AG09309 (cell line): ENCODE measurements around the gene B4GALNT1.

Experiments
- DNase-seq: peaks from one replicate; pipeline ENCODE4 v3.0.0-alpha.2; 2010; ENCODE audit warnings: low read depth
- H3K4me3 ChIP-seq: 2 replicates; pipeline ENCODE4 v1.5.1; 2011; ENCODE audit warnings: mild to moderate bottlenecking, low read depth, low read length, moderate library complexity; ENCODE audit not compliant: control insufficient read depth
- TF ChIP-seq, protein P1 (sequence below): IDR thresholded peaks from 2 replicates; pipeline ENCODE4 v1.5.1; 2011; ENCODE audit warnings: mild to moderate bottlenecking, low read depth, low read length, inconsistent platforms; ENCODE audit not compliant: insufficient read depth, control insufficient read depth; ENCODE audit errors: missing control alignments

Gene B4GALNT1

DNA sequence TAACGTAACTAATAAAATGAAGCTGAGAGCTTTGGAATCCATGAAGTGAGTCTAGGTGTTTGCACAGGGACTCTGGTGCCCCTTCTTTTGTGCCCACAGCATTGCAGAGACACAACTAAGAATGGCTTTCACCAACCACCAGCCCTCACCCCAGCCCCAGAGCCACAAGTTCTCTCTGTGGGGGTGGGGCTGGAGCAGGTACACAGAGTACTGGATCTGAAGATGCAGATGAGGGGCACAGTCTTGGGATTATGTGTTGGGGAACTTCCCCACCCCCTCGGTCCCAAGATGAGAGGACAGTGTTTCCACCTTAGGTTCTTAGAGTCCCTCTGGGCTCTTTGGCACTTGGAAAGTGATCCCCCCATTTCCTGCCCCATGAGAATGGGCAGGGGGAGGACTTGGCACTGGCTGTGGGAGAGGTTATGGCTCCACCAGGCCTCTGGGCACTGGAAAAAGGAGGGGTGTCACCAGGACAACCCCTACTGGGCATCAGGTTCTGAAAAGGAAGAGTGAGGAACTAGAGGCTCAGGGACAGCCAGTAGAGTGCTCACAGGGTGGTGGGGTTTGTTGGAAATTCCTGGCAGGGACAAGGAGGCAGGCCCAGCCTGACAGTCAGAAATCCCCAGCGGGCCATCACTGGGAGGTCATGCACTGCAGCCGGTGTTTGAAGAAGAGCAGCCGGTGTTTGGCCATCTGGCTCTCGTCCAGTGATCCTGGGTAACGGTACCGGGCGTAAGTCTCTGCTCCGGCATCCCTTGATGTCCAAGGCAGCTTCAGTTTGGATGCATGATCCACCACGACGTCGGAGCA, 6.7 kb downstream of the B4GALNT1 start:
- TF ChIP-seq, protein P1, sequence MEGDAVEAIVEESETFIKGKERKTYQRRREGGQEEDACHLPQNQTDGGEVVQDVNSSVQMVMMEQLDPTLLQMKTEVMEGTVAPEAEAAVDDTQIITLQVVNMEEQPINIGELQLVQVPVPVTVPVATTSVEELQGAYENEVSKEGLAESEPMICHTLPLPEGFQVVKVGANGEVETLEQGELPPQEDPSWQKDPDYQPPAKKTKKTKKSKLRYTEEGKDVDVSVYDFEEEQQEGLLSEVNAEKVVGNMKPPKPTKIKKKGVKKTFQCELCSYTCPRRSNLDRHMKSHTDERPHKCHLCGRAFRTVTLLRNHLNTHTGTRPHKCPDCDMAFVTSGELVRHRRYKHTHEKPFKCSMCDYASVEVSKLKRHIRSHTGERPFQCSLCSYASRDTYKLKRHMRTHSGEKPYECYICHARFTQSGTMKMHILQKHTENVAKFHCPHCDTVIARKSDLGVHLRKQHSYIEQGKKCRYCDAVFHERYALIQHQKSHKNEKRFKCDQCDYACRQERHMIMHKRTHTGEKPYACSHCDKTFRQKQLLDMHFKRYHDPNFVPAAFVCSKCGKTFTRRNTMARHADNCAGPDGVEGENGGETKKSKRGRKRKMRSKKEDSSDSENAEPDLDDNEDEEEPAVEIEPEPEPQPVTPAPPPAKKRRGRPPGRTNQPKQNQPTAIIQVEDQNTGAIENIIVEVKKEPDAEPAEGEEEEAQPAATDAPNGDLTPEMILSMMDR = no peak
- no peak for DNase-seq
- H3K4me3 ChIP-seq = no peak overlapping the region

DNA sequence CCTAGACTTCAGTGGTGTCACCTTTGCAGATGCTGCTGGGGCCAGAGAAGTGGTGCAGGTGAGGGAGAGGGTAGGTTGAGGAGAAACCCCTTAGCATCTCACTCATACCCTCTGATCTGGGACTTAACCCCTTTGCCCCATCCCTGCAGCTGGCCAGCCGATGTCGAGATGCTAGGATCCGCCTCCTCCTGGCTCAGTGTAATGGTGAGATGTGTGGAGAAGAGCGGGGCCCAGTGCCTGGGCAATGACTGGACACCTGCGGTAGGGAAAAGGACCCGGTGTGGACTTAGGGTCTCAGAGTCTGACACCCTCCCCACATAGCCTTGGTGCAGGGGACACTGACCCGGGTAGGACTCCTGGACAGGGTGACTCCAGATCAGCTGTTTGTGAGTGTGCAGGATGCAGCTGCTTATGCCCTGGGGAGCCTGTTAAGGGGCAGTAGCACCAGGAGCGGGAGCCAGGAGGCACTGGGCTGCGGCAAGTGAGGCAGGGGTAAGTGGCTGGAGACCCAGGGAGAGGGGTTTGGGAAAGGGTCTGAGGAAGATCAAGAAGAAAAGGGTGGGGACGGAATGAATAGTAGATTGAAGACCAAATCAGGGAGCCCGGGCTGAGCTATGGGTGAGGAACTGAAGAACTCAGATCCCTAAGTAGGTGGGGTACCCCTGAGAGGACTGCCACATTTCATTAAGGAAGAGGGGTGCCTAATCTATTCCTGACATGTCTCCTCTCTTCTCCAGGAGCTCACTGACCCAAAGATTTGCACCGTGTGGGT, 7.6 kb downstream of the B4GALNT1 start:
- TF ChIP-seq, protein P1 = no peak
- no peak overlapping the region for H3K4me3 ChIP-seq
- DNase-seq = no peak

DNA sequence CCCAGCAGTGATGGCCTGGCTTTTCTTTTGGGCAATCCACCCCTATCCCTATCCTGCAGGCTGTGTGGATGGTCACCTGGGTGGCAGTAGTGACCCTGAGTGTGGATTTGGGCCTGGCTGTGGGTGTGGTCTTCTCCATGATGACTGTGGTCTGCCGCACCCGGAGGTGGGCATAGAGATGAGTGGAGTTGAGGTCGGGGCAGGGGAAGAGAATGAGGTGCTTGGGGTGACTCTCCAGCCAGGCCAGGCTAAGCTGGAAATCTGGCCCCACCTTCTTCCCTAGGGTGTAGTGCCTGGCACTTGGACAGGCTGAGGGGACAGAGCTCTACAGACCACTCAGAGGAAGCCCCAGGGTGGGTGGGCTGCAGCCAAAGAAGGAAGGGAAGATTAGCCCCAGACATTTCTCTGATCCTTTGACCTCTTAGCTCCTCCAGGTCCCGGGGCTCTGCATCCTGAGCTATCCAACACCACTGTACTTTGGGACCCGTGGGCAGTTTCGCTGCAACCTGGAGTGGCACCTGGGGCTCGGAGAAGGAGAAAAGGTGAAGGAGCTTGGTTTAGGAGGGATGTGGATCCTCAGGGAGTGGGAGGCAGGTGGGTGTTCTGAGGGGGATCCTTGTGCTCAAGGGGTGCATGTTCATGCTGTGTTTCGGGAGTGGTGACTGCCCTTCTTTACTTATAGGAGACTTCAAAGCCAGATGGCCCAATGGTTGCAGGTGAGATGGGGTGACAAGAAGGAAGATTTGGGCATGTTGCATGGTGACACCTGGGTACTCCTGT, 8.4 kb downstream of the B4GALNT1 start:
- no peak overlapping the region for H3K4me3 ChIP-seq
- no peak for DNase-seq
- TF ChIP-seq, protein P1 = no peak

DNA sequence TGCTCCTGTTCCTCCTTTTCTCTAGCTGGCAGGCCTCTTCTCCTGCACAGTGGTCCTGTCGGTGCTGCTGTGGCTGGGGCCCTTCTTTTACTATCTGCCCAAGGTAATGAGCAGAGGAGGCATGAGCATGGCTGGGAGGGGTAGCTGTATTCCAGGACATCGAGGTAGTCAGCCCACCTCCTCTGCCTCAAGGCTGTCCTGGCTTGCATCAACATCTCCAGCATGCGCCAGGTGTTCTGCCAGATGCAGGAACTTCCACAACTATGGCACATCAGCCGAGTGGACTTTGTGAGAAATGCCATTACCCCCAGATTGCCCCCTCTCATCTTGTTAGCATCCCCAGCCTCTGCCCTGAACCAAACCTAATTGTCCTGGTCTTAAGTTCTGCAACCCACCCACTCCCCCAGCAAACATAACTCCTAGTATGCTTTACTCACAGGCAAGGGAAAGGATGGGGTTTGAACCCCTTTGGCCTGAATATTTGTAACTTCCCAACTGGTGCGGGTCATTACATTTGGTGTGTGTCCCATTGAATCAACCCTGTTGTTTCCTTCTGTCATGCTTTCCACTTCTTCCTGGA, 9.1 kb downstream of the B4GALNT1 start:
- TF ChIP-seq, protein P1 = no peak
- DNase-seq = no peak
- no peak overlapping the region for H3K4me3 ChIP-seq

DNA sequence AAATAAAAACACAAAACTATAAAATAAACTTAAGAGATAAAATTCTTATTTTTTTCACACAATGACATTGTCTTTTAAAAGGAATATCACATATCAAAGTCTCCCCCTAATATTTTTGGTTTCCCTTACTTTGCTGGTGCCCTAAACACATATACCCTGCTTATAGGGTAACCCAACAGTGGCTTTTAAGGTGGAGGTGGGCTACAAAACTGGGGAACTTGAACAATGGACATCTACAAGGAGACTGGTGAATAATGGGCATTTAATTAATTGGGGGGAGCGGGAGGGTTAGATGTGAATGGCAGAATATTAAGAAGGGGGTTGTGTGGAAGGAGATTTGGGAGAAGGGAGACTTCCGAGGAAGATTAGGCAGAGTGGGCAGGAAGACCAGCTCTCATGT, 9.6 kb downstream of the B4GALNT1 start:
- TF ChIP-seq, protein P1 = no peak
- no peak for DNase-seq
- no peak overlapping the region for H3K4me3 ChIP-seq
